K562 (cell line): Measurements from ENCODE around the gene EXOC3. TPM values are rescaled to one million over a fixed set of nuclear protein-coding genes. Genes with fewer than 3 reads are reported as not detected.

Experiments
- BCOR ChIP-seq: fragments of 450-650 bp; IDR thresholded peaks from 2 replicates; pipeline ENCODE4 v1.6.1; 2016
- BMI1 ChIP-seq: fragments of 150-350 bp; IDR thresholded peaks from 2 replicates; pipeline ENCODE4 v1.6.1; 2014; ENCODE audit warnings: low read length
- BRD4 ChIP-seq: fragments of 200-600 bp; sonication (generic); IDR thresholded peaks from 2 replicates; pipeline ENCODE4 v1.6.1; 2017; ENCODE audit warnings: inconsistent platforms
- ETS2 ChIP-seq: IDR thresholded peaks from 2 replicates; pipeline ENCODE4 v1.6.1; 2016; ENCODE audit warnings: borderline replicate concordance, missing genetic modification characterization, mild to moderate bottlenecking, moderate library complexity, missing compliant biosample characterization; ENCODE audit not compliant: poor library complexity, severe bottlenecking
- FOXK1 ChIP-seq: sonication (generic); formaldehyde crosslinking; IDR thresholded peaks from 2 replicates; pipeline ENCODE4 v1.8.0; 2022; ENCODE audit warnings: missing genetic modification reagents, mild to moderate bottlenecking, borderline replicate concordance
- GATAD2A ChIP-seq: fragments of 450-650 bp; IDR thresholded peaks from 2 replicates; pipeline ENCODE4 v1.6.1; 2017
- MCM2 ChIP-seq: fragments of 450-650 bp; IDR thresholded peaks from 2 replicates; pipeline ENCODE4 v1.6.1; 2017; ENCODE audit warnings: low read depth, mild to moderate bottlenecking
- MIER1 ChIP-seq: fragments of 450-650 bp; IDR thresholded peaks from 2 replicates; pipeline ENCODE4 v1.6.1; 2016; ENCODE audit warnings: antibody characterized with exemption, mild to moderate bottlenecking, low read depth
- SIRT6 ChIP-seq: IDR thresholded peaks from one replicate; pipeline ENCODE4 v1.6.1; 2012; ENCODE audit warnings: low read depth, mild to moderate bottlenecking, control low read depth, inconsistent platforms, low read length, moderate library complexity
- ZFX ChIP-seq: sonication (generic); formaldehyde crosslinking; IDR thresholded peaks from 2 replicates; pipeline ENCODE4 v1.8.0; 2022; ENCODE audit warnings: mild to moderate bottlenecking, missing genetic modification reagents, moderate library complexity
- ZNF263 ChIP-seq: sonication (generic); formaldehyde crosslinking; IDR thresholded peaks from 2 replicates; pipeline ENCODE4 v1.8.0; 2022; ENCODE audit warnings: mild to moderate bottlenecking, missing genetic modification reagents, borderline replicate concordance
- ZNF347 ChIP-seq: fragments of 450-650 bp; formaldehyde crosslinking; IDR thresholded peaks from 2 replicates; pipeline ENCODE4 v1.4.0; 2020; ENCODE audit warnings: low read depth, mild to moderate bottlenecking, moderate library complexity
- ZNF445 ChIP-seq: fragments of 250-450 bp; sonication (Bioruptor Pico); IDR thresholded peaks from 2 replicates; pipeline ENCODE4 v1.4.0; 2020; ENCODE audit warnings: low read depth, mild to moderate bottlenecking, moderate library complexity
- ZNF589 ChIP-seq: fragments of 200-800 bp; sonication (Bioruptor generic); IDR thresholded peaks from 2 replicates; pipeline ENCODE4 v1.6.1; 2016; ENCODE audit warnings: low read depth, missing genetic modification characterization, missing compliant biosample characterization
- ZNF699 ChIP-seq: fragments of 250-450 bp; sonication (Bioruptor Pico); IDR thresholded peaks from 2 replicates; pipeline ENCODE4 v1.8.0; 2021; ENCODE audit warnings: mild to moderate bottlenecking, moderate library complexity; ENCODE audit not compliant: insufficient replicate concordance
- polyA plus RNA-seq, 8 experiments: library from polyadenylated mRNA; depleted of rRNA in 4 of 8; stranded (reverse) in 5 of 8; unstranded in 3 of 8; fragments of >200 nt; fragmentation: Nextera tagmentation in 2 of 8; fragmentation: Illumina TruSeq in 1 of 8; extraction: Ambion mirVana in 2 of 8; extraction: Trizol in 1 of 8; gene quantifications; 2 replicates each; pipeline versions ENCODE4 v1.2.1 to v1.2.3, GENCODE V29; 2011 to 2014; ENCODE audit warnings: inconsistent platforms in 1 of 8, missing spikeins in 1 of 8
- total RNA-seq, 7 experiments: library from RNA; depleted of rRNA in 6 of 7; stranded (reverse); fragments of >200 nt in 6 of 7; fragmentation: Illumina TruSeq in 2 of 7; extraction: Trizol in 2 of 7; gene quantifications; 2 replicates each; pipeline versions ENCODE4 v1.2.1 to v1.2.3, GENCODE V29; 2011 to 2021; ENCODE audit warnings: low replicate concordance in 1 of 7
- TF ChIP-seq, protein P1 (sequence below): fragments of 150-350 bp; IDR thresholded peaks from 2 replicates; pipeline ENCODE4 v1.6.1; 2014; ENCODE audit warnings: low read depth, mild to moderate bottlenecking, low read length, borderline replicate concordance
- TF ChIP-seq, protein P2 (sequence below): sonication (generic); formaldehyde crosslinking; IDR thresholded peaks from 2 replicates; pipeline ENCODE4 v1.8.0; 2022; ENCODE audit warnings: mild to moderate bottlenecking, low read depth, missing genetic modification reagents
- TF ChIP-seq, protein P3 (sequence below), 2 experiments: fragments of 450-650 bp; conservative IDR thresholded peaks; 2 replicates each; pipeline ENCODE4 v1.6.1; 2017; ENCODE audit warnings: mild to moderate bottlenecking in 2 of 2, moderate library complexity in 2 of 2
- TF ChIP-seq, protein P4 (sequence below): sonication (generic); formaldehyde crosslinking; IDR thresholded peaks from 2 replicates; pipeline ENCODE4 v1.8.1; 2022; ENCODE audit warnings: missing genetic modification reagents

Gene EXOC3
- total and polyA plus RNA-seq, 9 of the 15 experiments (the other 6 are each of a cell fraction or from before 2014, with no cell fraction given), result 1.4 to 41.9 (median 22.4) TPM

DNA sequence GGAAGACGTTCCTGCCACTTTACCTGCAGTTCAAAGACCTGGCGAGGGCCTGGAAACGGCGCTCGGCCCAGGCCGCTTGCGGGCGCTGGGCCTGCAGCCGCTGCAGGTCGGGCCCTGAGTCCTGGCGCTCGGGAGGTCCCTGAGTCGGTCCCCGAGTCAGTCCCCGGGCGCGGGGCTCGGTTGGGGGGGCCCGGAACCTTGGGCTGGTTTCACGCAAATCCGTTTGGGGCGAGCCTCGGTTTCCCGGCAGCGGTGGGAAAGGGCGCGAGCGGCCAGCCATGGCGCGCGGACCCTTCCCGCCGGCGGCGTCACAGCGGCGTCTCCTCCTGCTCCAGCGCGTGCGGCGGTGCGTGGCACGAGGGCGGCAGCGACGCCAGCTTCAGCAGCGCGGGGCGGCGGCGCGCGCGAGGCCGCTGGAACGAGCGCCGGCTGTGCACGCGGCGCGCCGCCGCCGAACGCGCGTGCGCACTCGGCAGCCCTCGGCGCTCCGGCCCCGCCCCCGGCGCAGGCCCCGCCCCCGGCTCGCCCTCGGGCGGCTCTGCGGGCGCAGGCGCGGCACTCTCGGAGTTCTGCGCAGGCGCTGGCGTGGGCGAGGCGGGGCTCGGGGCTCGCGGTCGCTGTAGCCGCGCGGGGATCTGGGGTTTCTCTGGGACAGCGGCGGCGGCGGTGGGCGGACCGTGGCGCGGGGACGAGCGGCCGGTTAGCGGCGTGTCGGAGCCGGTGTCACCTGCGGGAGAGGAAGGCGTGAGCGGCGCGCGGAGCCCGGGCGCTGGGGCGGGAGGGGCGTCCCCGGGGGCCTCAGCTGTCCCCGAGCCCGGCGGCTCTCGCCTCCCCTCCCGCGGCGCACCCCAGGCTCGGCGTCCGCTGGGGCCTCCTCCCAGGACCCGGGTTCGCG is 29.9 kb downstream of the EXOC3 start (continued):
- TF ChIP-seq, protein P1, sequence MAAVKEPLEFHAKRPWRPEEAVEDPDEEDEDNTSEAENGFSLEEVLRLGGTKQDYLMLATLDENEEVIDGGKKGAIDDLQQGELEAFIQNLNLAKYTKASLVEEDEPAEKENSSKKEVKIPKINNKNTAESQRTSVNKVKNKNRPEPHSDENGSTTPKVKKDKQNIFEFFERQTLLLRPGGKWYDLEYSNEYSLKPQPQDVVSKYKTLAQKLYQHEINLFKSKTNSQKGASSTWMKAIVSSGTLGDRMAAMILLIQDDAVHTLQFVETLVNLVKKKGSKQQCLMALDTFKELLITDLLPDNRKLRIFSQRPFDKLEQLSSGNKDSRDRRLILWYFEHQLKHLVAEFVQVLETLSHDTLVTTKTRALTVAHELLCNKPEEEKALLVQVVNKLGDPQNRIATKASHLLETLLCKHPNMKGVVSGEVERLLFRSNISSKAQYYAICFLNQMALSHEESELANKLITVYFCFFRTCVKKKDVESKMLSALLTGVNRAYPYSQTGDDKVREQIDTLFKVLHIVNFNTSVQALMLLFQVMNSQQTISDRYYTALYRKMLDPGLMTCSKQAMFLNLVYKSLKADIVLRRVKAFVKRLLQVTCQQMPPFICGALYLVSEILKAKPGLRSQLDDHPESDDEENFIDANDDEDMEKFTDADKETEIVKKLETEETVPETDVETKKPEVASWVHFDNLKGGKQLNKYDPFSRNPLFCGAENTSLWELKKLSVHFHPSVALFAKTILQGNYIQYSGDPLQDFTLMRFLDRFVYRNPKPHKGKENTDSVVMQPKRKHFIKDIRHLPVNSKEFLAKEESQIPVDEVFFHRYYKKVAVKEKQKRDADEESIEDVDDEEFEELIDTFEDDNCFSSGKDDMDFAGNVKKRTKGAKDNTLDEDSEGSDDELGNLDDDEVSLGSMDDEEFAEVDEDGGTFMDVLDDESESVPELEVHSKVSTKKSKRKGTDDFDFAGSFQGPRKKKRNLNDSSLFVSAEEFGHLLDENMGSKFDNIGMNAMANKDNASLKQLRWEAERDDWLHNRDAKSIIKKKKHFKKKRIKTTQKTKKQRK, result no peak
- TF ChIP-seq BMI1 (no peak), MIER1 (no peak), ZNF347 (CRISPR knock-in tag) (no peak), ZNF589 (CRISPR knock-in tag) (peak; percentile 96), ZNF445 (CRISPR knock-in tag) (no peak), ZNF699 (CRISPR knock-in tag) (no peak), GATAD2A (no peak), ETS2 (tag) (no peak), BCOR (no peak), MCM2 (no peak), ZFX (peak; percentile 93), FOXK1 (CRISPR knock-in tag) (no peak), BRD4 (0 out of 2 replicates have a peak, but pooled peaks have one; percentile 59), ZNF263 (CRISPR knock-in tag) (peak; percentile 45; the same call in 1 of the 2 replicates), SIRT6 (no peak)
- TF ChIP-seq, protein P2, sequence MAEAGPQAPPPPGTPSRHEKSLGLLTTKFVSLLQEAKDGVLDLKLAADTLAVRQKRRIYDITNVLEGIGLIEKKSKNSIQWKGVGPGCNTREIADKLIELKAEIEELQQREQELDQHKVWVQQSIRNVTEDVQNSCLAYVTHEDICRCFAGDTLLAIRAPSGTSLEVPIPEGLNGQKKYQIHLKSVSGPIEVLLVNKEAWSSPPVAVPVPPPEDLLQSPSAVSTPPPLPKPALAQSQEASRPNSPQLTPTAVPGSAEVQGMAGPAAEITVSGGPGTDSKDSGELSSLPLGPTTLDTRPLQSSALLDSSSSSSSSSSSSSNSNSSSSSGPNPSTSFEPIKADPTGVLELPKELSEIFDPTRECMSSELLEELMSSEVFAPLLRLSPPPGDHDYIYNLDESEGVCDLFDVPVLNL (CRISPR knock-in tag), result 0 out of 2 replicates have a peak, but pooled peaks have one; percentile 46
- TF ChIP-seq, protein P3, sequence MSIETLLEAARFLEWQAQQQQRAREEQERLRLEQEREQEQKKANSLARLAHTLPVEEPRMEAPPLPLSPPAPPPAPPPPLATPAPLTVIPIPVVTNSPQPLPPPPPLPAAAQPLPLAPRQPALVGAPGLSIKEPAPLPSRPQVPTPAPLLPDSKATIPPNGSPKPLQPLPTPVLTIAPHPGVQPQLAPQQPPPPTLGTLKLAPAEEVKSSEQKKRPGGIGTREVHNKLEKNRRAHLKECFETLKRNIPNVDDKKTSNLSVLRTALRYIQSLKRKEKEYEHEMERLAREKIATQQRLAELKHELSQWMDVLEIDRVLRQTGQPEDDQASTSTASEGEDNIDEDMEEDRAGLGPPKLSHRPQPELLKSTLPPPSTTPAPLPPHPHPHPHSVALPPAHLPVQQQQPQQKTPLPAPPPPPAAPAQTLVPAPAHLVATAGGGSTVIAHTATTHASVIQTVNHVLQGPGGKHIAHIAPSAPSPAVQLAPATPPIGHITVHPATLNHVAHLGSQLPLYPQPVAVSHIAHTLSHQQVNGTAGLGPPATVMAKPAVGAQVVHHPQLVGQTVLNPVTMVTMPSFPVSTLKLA (conservative IDR thresholded peaks at IDR 0.05), result peak in 1 of 2 experiments; percentile 70; a peak in 2 of 4 replicates
- TF ChIP-seq, protein P4, sequence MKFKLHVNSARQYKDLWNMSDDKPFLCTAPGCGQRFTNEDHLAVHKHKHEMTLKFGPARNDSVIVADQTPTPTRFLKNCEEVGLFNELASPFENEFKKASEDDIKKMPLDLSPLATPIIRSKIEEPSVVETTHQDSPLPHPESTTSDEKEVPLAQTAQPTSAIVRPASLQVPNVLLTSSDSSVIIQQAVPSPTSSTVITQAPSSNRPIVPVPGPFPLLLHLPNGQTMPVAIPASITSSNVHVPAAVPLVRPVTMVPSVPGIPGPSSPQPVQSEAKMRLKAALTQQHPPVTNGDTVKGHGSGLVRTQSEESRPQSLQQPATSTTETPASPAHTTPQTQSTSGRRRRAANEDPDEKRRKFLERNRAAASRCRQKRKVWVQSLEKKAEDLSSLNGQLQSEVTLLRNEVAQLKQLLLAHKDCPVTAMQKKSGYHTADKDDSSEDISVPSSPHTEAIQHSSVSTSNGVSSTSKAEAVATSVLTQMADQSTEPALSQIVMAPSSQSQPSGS, result 0 out of 2 replicates have a peak, but pooled peaks have one; percentile 61
